Stimulated activated CD4-positive, alpha-beta T cell treated with anti-CD3 and anti-CD28 coated beads, Interleukin-12 subunit alpha, Interleukin-12 subunit beta, amount 100 ng/mL, for 4 hours (primary cell): Measurements from ENCODE around the gene DST.
A peak's percentile ranks its signal among the peaks of the same experiment; 100 is the strongest.
"Not testable (repeated sequence)": the region's sequence is repeated elsewhere in the genome, so short reads cannot be mapped to it uniquely, and the experiment has no call there.

Experiments
- DNase-seq: peaks from one replicate; pipeline ENCODE4 v3.0.0-alpha.2; 2020

Gene DST

DNA sequence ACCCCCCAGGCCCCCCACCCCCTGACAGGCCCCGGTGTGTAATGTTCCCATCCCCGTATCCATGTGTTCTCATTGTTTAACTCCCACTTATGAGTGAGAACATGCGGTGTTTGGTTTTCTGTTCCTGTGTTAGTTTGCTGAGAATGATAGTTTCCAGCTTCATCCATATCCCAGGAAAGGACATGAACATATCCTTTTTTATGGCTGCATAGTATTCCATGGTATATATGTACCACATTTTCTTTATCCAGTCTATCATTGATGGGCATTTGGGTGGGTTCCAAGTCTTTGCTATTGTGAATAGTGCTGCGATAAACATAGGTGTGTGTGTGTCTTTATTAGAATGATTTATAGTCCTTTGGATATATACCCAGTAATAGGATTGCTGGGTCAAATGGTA lies 80.0 kb downstream of the DST start:
- DNase-seq, result not testable (repeated sequence)

GRCh38 chr6:56556751-56557540 lies 85.7 kb downstream of the DST start:
- DNase-seq, result no peak

DNA sequence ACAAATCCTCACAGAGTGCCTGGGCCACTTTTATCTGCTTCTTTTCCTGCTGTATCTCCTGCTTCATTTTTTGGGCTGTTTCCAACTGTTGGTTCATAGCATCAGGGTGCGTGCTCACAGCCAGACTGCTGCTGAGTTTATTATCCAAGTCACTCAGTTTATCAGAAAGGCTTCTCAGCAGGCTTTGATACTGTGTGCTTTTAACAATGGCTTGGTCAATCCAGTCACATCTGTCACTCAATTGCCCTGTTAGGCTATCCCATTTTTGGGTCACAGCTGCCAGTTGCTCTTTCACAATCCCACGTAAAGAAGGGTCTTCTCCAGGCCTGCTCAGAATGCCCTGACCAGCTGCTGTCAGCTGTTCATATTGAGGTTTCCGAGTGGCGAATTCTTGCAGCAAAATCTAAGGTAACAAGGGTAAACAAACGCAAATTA lies 87.2 kb downstream of the DST start:
- no peak for DNase-seq

- DNase-seq, result no peak
Measured at GRCh38 chr6:56552187-56553130, 90.2 kb downstream of the DST start.

- DNase-seq, result no peak
Measured at GRCh38 chr6:56551409-56552120, 91.1 kb downstream of the DST start.

DNA sequence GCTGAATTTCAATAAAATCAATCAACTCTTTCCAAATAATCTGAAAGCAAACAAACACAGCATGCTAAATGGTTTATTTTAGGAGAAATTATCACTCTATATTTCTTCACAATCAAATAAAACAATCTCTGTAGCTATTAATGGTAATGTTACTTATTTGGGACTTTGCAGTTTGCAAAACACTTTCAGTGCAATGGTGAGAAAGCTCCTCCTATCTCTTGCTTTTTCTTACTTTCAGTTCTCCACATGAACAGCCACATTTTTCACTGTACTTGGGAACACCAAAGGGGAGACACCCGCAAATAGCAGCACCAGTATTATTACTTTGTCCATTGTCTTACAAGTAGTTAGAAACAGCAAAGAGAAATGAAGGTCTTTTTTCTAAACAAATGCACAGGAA lies 92.4 kb downstream of the DST start:
- no peak for DNase-seq

DNA sequence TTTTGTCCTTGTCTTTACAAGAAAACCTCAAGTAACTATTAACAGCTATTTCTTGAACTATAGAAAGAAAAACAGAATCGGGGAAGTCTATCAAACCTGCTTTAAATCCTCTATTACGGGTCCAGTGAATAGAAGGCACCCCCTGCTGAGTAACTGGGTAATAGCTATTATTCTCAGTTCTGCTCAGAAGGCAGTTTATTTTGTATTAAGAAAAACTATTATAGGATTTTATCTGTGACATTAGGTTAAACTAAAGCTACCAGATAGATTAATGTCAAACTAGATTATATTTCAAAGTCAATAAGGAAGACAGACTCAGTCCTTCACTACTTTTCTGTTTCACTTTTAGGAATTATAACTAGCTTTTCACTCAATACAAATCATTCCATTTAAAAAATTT lies 93.7 kb downstream of the DST start:
- DNase-seq, result no peak

- no peak for DNase-seq
Measured at GRCh38 chr6:56547687-56548086, 95.0 kb downstream of the DST start.

DNA sequence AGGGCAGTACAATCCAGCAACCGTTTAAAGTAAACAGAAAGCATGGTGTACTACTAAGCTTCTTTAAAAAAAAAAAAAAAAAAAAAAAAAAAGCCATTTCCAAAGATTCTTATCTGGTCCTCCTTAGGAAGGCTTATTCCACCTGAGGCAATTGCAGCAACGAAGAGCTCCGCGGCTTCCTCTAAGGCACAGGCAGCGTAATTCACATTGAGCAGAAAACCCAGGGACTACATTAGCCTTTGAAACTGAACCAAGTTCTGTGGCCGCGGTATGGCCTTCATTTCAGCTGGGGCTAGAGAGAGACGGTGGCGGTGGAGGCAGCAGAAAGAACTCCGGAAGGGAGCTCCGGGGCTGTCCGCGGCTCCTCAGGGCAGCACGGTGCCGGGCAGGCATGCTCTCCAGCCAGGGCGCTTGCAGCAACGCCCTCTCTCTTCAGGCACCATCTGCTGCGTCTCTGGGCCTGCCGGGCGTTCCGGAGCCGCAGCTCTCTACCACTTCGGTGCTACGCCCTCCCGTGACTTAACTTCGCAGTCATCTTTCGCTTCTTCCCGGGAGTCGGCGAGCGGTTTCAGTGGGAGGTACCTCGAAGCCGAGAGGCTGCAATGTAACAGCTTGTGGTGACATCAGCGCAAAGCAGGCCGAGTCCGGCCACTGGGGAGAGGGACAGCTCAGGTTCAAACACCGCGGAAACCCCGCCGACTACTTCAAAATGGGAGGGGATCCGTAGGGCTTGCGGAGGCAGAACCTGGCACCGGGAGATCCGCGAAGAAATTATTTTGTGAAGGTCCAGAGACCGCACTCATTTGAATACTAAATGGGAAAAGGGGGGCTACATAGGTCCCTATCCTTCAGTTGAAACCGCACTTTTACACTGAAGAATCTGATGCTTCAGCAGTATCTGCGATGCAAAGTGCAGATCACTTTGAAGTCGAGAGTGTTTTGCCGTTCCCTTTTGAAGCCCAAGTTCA lies 100.0 kb downstream of the DST start:
- peak; percentile 60 for DNase-seq

DNA sequence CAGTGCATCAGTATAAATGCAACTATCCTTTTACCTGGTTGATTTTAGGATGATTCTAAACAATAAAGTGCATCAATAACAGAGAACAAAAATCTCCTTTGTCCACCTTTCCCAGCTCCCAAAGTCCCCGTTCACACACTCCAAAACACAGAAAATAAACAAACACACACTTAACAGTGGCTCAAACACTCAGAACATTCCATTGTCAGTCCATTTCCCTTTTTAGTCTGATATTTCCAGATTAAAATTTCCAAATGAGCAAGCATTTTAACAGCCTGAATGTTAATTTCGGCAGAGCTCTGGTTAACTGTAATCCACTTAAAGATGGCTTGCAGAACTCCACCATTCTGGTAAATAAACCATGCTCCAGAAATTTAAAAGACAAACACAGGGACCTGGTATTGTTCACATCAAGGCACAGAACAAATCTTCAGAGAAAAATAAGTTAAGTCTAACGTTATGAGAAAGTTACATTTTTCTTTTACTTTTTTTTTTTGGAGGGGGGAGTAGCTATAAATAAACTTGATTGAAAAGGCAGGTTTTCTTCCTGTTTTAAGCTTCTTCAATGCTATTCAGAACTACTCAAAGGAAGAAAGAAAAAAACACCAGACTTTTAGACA lies 100.8 kb downstream of the DST start:
- DNase-seq, result no peak

- no peak for DNase-seq
Measured at GRCh38 chr6:56541030-56541600, 101.6 kb downstream of the DST start.

- DNase-seq, result no peak
Measured at GRCh38 chr6:56540232-56541029, 102.3 kb downstream of the DST start.

- no peak for DNase-seq
Measured at GRCh38 chr6:56539527-56540105, 103.1 kb downstream of the DST start.

DNA sequence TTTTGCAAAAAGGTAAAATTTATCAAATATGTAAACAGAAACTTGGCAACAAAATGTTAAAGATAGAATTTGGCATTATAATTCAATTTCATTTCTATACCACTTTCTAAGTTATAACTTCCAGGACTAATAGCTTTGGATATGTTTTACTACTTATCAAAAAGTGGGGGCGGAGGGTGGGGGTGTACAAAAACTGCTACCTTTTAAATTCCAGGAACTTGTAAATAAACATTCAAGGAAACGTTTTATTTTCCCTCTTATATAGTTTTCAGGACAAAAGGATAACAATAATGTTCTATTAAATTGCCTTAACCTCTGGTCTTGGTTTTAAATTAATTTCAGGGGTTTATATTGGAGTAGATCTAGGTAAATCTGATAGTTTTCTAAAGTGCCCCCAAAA lies 103.8 kb downstream of the DST start:
- DNase-seq, result no peak

GRCh38 chr6:56537223-56537770 lies 105.4 kb downstream of the DST start:
- no peak for DNase-seq

DNA sequence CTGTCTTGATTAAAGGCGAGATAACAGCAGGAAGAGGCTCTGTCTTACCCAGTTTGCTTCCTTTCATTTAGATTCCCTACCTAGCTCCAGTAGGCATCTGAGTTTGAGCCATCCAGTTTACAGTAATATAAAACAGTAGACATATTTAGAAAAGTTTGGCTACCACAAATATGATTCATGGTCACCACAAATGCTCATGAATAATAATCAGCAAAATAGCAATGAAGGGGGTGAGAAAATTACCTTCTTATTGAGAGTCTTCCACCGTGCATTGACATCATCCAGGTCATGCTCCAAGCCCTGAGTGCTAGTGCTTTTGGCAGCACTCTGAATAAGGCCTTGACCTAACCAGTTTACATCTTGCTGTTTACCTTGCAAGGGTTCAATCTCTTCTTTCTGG lies 106.2 kb downstream of the DST start:
- DNase-seq, result no peak

- no peak for DNase-seq
Measured at GRCh38 chr6:56535626-56536025, 107.1 kb downstream of the DST start.

GRCh38 chr6:56534680-56535419 lies 107.8 kb downstream of the DST start:
- no peak for DNase-seq
